Ovary (tissue), 3 donors: ENCODE results near the gene NES.

ENCODE experiments used
- CTCF ChIP-seq, 3 donors: fragments of 450-650 bp in 2 of 3; fragments of 200-600 bp in 1 of 3; IDR thresholded peaks; one replicate each; pipeline versions ENCODE4 v1.5.1 to v1.8.0; 2016 to 2022; ENCODE audit warnings: antibody characterized with exemption in 3 of 3, mild to moderate bottlenecking in 1 of 3
- POLR2A ChIP-seq: fragments of 450-650 bp; IDR thresholded peaks from one replicate; pipeline ENCODE4 v1.6.1; 2017; ENCODE audit warnings: antibody characterized with exemption, mild to moderate bottlenecking, moderate library complexity
- donor health status: DM: no; HTN: no; CAD: no.

- TF ChIP-seq CTCF (IDR thresholded peaks at IDR 0.05) = no peak
- no peak for TF ChIP-seq POLR2A
Observed at GRCh38 chr1:156703336-156703735, 26.1 kb upstream of the NES start.
